ENCODE measurements around the gene ZNF503.
"Not testable (repeated sequence)": the region's sequence is repeated elsewhere in the genome, so short reads cannot be mapped to it uniquely, and the experiment has no call there.

ZNF503 gene

GRCh38 chr10:75392744-75393143 is 8.8 kb downstream of the ZNF503 start:
- DNase-seq: no peak

GRCh38 chr10:75392271-75392670 is 9.3 kb downstream of the ZNF503 start:
- no peak for DNase-seq

DNA sequence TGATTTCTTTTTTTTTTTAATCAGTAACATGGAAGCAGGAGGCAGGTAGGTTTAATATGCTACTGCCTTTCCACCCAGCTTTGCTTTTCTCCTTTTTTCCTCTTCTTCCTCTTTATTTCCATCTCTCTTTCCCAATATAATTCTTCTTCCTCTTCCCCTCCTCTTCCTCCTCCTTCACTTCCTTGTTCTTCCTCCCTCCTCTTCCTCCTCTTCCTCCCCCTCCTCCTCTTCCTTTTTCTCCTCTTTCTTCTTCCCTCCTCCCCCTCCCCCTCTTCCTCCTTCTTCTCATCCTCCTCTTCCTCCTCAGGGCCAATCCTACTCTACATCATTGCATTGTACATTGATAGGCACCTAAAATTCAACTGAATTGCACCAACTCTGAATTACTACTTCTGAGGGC is 11.4 kb downstream of the ZNF503 start:
- DNase-seq: no peak

DNA sequence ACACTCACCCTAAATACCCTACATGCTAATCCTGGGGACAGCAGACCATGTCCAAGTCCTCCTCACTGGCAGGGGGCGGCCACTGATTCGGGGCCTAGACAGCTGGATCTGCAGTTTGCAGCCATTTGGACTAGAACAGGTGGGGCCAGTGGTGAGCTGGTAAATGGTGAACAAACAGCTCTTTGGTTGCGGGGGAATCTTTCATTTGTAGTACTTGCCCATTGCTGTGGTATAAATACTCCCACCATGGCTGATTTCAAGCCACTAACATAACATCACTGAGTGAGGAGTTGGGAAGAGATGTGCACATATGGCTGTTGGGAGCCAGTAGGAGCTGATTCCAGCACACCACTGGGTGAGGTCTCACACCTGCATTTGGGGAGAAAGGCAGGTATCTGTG is 13.5 kb downstream of the ZNF503 start:
- no peak for DNase-seq

DNA sequence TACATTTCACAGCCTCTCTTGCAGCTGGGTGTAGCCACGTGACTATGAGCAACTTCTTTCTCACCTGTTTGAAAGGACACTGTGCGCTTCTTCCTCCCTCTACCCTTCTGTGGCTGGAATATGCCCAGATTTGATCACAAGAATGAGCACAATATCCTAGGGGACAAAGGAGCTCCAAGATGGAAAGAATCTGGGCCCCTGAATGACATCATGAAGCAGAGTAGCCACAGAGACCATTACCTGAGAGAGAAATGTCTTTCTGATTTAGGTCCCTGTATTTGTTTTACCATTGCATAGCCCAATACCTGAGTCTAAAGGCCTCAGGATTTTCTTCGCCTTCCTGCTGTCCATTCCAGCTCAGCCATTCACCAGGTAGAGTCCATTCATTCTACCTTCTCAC is 15.4 kb downstream of the ZNF503 start:
- no peak for DNase-seq

- no peak for DNase-seq
Measured at GRCh38 chr10:75379817-75380216, 21.7 kb downstream of the ZNF503 start.

DNA sequence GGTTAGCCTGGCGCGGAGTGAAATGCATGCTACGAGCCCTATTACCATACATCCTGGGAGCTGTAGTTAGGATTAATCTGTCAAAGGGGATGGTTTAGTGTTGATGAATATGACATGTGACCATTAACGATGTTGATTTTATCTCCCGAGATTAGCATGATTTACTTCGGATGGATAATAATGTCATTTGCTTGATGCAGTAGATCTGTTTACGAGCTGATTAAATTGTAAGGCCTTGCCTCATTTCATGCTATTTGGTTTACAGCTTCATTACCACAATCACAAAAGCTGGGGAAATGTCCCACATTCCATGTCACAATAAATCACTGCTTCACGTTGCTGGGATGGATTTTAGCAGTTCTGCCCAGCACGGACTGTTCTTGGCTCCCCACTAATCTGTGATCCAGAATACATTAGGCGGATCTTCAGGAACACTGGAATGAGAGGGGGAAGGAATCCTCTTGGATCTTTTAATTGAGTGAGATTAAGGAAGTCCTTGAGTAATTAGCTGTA is 22.3 kb downstream of the ZNF503 start:
- DNase-seq: no peak

- DNase-seq: no peak
Measured at GRCh38 chr10:75378379-75378778, 23.2 kb downstream of the ZNF503 start.

DNA sequence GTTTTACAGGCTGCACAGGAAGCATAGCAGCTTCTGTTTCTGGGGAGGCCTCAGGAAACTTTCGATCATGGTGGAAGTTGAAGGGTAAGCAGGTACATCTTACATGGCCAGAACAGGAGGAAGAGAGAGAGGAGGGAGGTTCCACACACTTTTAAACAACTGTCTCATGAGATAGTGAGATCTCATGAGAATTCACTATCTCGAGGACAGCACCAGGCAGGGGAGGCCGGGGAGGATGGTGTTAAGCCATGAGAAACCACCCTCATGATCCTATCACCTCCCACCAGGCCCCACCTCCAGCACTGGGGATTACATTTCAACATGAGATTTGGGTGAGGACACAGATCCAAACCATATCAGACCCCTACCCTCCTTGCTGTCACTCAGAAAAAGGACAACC is 23.7 kb downstream of the ZNF503 start:
- DNase-seq: no peak

- no peak for DNase-seq
Measured at GRCh38 chr10:75375838-75376237, 25.7 kb downstream of the ZNF503 start.

GRCh38 chr10:75371010-75371409 is 30.6 kb downstream of the ZNF503 start:
- DNase-seq: no peak

- DNase-seq: not testable (repeated sequence)
Measured at GRCh38 chr10:75369838-75370237, 31.7 kb downstream of the ZNF503 start.

- no peak for DNase-seq
Measured at GRCh38 chr10:75367901-75368300, 33.7 kb downstream of the ZNF503 start.

DNA sequence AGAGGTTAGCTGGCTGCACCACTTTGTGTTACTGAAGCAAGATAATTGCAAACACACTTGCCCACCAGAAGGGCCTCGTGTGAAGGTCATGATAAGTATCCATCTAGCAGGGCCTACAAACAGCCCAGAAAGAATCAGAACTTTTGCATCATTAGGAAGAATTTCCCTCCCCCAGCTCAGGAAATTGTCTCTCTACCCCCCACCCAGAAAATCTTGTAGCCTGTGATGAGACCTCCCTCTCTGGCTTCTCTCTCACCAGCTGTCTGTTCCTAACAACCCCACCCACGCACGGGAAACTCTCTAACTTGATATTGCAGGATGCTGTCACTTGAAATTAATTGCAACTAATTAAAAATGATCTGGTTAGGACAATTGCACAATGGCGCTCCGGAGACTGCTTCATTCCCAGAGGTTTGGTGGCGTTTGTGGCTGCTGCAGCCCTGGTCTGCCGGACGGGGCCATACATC is 34.5 kb downstream of the ZNF503 start:
- DNase-seq: no peak

DNA sequence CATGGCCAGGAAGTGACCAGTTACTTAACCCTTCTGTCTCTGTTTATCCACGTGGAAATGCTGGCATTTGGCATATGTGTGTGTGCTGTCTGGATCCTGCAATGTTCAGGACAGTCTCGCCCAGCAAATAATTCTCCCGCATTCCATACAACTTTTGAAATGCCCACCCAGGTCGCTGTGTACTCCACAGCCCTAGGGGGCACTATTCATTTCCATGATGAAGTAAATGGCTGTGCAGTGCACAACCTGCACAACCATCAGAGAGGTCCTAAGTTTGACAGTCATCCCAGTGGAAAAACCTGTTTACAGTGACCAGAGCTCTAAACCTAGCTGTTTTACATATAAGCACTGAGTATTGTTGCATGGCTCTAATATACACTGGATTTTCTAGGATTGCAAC is 38.1 kb downstream of the ZNF503 start:
- no peak for DNase-seq

GRCh38 chr10:75359876-75360275 is 41.7 kb downstream of the ZNF503 start:
- not testable (repeated sequence) for DNase-seq

GRCh38 chr10:75358835-75359421 is 42.6 kb downstream of the ZNF503 start:
- no peak for DNase-seq

- no peak for DNase-seq
Measured at GRCh38 chr10:75358132-75358531, 43.4 kb downstream of the ZNF503 start.

DNA sequence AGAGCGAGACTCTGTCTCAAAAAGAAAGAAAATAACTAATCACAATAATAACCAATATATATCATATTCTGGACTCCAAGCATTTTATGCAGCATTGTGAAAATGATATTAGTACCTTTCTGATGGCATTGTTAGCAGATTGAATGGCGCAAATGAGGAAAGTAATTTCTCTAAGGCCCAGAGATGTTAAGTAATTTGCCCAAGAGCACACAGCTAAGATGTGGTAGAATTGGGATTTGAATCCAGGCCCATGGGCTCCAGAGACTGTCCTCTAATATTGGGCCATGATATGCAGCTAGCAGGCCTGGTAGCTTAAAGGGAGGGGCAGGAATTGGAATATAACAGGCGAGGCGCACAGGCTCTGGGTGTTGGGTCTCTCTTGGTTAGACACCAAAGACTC is 44.1 kb downstream of the ZNF503 start:
- no peak for DNase-seq

GRCh38 chr10:75356484-75356883 is 45.1 kb downstream of the ZNF503 start:
- DNase-seq: no peak

- no peak for DNase-seq
Measured at GRCh38 chr10:75355706-75356105, 45.9 kb downstream of the ZNF503 start.

DNA sequence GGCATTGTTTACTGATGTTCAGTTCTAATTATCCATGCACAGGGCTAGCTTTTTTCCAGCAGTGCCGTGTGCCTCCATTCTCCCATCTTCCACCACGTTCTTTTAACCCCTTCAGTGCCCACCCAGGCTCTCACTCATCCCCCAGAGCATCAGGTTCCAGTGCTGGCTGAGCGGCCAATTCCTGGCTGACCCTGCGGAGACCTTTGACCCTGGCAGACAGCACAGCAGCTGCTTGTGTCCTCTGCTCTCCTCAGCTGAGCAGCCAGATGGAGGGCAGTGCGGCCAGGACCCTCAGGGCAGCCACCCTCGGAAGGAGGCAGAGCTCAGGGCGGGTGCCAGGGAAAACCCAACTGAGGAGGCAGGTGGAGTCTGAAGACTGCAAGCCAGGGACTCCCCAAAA is 48.4 kb downstream of the ZNF503 start:
- no peak for DNase-seq

GRCh38 chr10:75352650-75353049 is 48.9 kb downstream of the ZNF503 start:
- no peak for DNase-seq

DNA sequence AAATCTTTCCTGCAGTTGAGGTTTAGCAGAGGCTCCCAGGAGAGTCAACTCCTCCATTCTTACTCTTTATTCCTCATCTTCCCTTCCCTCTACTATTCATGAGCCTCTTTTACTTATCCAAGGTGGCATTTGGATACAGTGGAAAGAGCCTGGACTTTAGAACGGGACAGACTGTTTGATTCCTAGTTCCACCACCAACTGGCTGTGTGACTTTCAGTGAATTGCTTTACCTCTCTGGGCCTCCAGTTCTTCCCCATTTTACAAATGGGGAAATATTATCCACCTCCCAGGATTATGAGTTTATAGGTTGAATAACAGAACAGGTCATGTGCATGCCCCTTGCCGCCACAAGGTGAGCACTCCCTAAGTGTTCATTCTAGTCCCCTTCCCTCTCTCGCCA is 49.9 kb downstream of the ZNF503 start:
- DNase-seq: no peak

DNA sequence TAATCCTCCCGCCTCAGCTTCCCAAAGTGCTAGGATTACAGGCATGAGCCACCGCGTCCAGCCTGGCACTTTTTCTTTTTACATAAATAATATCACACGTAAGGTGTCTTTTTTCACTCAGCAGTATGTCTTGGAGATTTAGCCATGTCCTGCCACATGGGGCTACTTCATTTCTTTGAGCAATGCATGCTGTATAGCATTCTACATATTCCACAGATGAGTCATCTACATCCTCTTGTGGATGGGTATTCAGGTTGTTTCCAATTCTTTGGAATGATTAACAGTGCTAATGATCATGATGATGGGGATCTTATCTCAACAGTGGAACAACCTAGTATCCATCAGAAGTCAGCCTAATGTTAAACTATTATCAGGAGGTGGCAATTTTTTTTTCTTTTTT is 50.8 kb downstream of the ZNF503 start:
- no peak for DNase-seq

Measured in activated CD4-positive, alpha-beta T cell treated with anti-CD3 and anti-CD28 coated beads, Interleukin-2, amount 50 U/mL, for 1 hour (primary cell).